Osteoblast (primary cell): ENCODE measurements around the gene A4GALT. TPM values are rescaled to one million over a fixed set of nuclear protein-coding genes. Genes with fewer than 3 reads are reported as not detected.

Experiments used
- DNase-seq: peaks from one replicate; pipeline ENCODE4 v3.0.0; 2011; ENCODE audit warnings: low spot score, mixed read lengths; ENCODE audit not compliant: insufficient read length; ENCODE audit errors: missing footprints
- H2AFZ ChIP-seq: 2 replicates; pipeline ENCODE4 v1.6.0; 2011; ENCODE audit warnings: mild to moderate bottlenecking, low read length
- H3K27ac ChIP-seq: 2 replicates; pipeline ENCODE4 v1.5.1; 2011; ENCODE audit warnings: mild to moderate bottlenecking, low read depth, low read length, moderate library complexity
- H3K27me3 ChIP-seq: 2 replicates; pipeline ENCODE4 v1.6.0; 2012; ENCODE audit warnings: mild to moderate bottlenecking, control low read depth, inconsistent platforms, low read length, moderate library complexity; ENCODE audit not compliant: insufficient read depth
- H3K36me3 ChIP-seq: 2 replicates; pipeline ENCODE4 v1.5.1; 2011; ENCODE audit warnings: mild to moderate bottlenecking, low read length, control low read depth, moderate library complexity; ENCODE audit not compliant: insufficient read depth
- H3K4me1 ChIP-seq: 2 replicates; pipeline ENCODE4 v1.5.1; 2011; ENCODE audit warnings: mild to moderate bottlenecking, low read length, control low read depth, moderate library complexity; ENCODE audit not compliant: insufficient read depth
- H3K4me2 ChIP-seq: 2 replicates; pipeline ENCODE4 v1.6.0; 2011; ENCODE audit warnings: mild to moderate bottlenecking, low read length; ENCODE audit not compliant: insufficient read depth
- H3K4me3 ChIP-seq: fragments of 200-600 bp; sonication (generic); 3 replicates; pipeline ENCODE4 v1.5.1; 2012; ENCODE audit warnings: mild to moderate bottlenecking, low read length, inconsistent platforms; ENCODE audit not compliant: insufficient read depth
- H3K79me2 ChIP-seq: 2 replicates; pipeline ENCODE4 v1.6.0; 2012; ENCODE audit warnings: mild to moderate bottlenecking, low read length, control low read depth, inconsistent platforms; ENCODE audit not compliant: insufficient read depth
- H3K9me3 ChIP-seq: 2 replicates; pipeline ENCODE4 v1.5.1; 2011; ENCODE audit warnings: low read depth, low read length, control low read depth
- H4K20me1 ChIP-seq: 2 replicates; pipeline ENCODE4 v1.6.0; 2012; ENCODE audit warnings: mild to moderate bottlenecking, low read length, control low read depth; ENCODE audit not compliant: insufficient read depth
- CTCF ChIP-seq: IDR thresholded peaks from 2 replicates; pipeline ENCODE4 v1.5.1; 2011; ENCODE audit warnings: mild to moderate bottlenecking, low read depth, low read length, moderate library complexity; ENCODE audit errors: extremely low read depth
- total RNA-seq: library from RNA; depleted of rRNA; stranded (reverse); fragments of >200 nt; gene quantifications from 2 replicates; pipeline ENCODE4 v1.2.3, GENCODE V29; 2012

The A4GALT gene
- total RNA-seq, 1 donor: 19.9 TPM

DNA sequence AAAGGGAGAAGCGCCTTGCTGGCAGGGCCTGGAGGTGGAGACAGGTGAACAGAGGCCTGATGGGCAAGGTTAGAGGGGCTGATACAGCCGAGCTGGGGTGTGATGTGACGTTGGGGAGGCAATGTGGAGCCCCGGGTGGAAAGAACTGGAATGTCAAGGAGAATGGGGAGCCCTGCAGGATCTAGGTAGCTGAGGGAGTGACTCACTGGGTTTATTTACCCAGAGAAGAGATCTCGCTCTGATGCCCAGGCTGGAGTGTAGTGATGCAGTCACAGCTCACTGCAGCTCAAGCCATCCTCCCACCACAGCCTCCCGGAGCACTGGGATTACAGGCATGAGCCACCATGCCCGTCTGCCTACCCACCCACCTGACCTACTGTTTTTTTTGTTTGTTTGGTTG is 69.5 kb downstream of the A4GALT start:
- Histone ChIP-seq H3K4me3 (no peak overlapping the region), H3K79me2 (peaks cover 34% of the 10 kb centered on the region), H3K4me1 (peaks cover 22% of the 10 kb centered on the region), H2AFZ (no peak overlapping the region), H3K36me3 (no peaks in the 10 kb centered on the region), H3K27ac (no peak overlapping the region), H3K4me2 (no peak overlapping the region), H3K9me3 (no peaks in the 10 kb centered on the region), H3K27me3 (no peaks in the 10 kb centered on the region), H4K20me1 (peaks cover 18% of the 10 kb centered on the region)
- peak; percentile 94 for DNase-seq
- no peak for TF ChIP-seq CTCF

DNA sequence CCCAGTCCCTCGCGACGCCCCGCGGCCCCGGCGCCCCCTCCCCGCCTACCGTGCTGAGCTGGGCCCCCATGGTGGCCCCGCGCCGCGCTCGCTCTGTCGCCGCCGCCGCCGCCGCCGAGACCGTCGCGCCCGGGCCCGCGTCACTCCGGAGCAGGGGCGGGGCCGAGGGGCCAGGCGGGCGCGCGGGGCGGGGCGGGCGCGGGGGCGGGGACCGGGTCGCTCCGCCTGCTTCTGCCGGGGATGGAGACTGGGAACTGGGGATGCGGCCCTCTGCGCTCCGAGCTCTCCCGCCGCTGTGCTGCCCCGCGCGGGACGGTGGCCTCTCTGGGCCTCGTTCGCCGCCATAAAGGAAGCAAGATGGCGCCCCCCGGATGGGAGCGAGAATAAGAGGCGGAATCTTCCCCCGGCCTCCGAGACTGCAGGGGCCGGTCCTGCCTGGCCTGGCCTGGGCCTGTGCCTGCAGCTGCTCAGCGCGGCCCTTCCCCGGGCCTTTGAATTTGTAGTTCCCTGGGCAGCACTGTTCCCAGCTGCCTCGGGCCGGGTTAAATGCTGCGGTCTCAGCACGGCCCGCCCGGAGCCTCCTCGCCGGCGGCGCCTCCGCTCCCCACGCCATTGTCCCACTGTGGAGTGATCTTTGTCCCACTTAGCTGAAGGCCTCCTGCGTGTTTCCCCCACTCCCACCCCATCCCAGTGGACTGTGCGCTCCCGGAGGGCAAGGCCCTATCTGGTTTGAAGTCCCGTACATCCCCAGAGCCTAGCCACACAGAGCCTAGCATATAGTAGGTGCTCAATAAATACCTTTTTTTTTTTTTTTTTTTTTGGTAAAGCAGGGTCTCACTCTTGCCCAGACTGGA is 71.2 kb downstream of the A4GALT start, which contains the start of gene CYB5R3:
CYB5R3 (minus strand) TSS at position 147 of the 854 bp plus-strand sequence; CDS start at position 70, 77 bp downstream.
- Histone ChIP-seq H3K79me2 (peaks cover 51% of the 10 kb centered on the region), H3K4me3 (peak within 1 kb of the TSS; percentile 99), H3K4me1 (peaks cover 38% of the 10 kb centered on the region), H3K27me3 (no peaks in the 10 kb centered on the region), H3K4me2 (peak within 1 kb of the TSS; percentile 85), H3K36me3 (no peaks in the 10 kb centered on the region), H2AFZ (peak within 1 kb of the TSS; percentile 90), H3K9me3 (no peaks in the 10 kb centered on the region), H3K27ac (peak within 1 kb of the TSS; percentile 88), H4K20me1 (peaks cover 30% of the 10 kb centered on the region)
- no peak for TF ChIP-seq CTCF
- peak; percentile 100 for DNase-seq

DNA sequence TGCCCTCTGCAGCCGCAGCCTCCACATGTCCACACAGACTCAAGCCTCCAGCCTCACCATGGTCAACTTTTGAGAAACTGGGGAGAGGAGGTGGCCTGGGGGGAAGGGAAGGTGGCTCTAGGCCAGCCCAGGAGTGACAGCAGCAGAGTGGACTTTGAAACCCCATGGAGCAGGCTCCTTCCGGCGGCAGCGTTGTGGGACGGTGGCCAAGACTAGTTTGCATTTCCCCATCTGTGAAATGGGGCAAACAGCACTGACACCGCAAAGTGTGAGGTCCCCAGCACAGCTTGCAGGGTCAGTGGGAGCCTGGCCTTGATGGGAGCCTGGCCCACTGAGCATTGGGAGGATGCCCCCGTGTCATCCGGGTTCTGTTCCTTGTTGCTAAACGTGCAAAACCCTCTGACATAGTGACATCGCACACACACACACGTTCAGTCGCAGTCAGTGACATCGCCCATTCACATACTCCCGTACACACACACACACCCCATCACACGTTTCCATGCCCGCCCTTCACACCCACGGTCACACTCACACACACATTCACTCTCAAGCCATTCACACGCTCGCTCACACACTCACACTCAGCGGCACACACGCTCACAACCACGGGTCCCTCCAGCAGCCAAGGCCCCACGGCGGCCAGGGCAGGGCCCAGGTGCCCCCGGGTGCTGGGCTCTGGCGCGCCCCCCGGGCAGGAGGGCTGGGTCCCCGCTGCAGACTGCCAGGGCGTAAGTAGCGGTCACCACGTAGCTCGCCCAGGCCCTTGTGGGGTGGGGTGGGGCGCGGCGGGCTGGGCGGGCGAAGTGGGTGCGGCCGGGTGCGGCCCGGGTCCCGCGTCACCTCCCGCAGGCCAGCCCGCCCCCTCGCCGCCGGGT is 72.1 kb downstream of the A4GALT start:
- peaks cover 59% of the 10 kb centered on the region for H3K79me2 ChIP-seq
- H3K4me3 ChIP-seq: peak overlapping the region; percentile 99
- H3K27ac ChIP-seq: peak overlapping the region; percentile 88
- H4K20me1 ChIP-seq: peaks cover 39% of the 10 kb centered on the region
- H3K27me3 ChIP-seq: no peaks in the 10 kb centered on the region
- no peaks in the 10 kb centered on the region for H3K9me3 ChIP-seq
- peak; percentile 81 for DNase-seq
- TF ChIP-seq CTCF: no peak
- peak overlapping the region; percentile 85 for H3K4me2 ChIP-seq
- peak overlapping the region; percentile 25 for H2AFZ ChIP-seq
- H3K4me1 ChIP-seq: peaks cover 44% of the 10 kb centered on the region
- no peaks in the 10 kb centered on the region for H3K36me3 ChIP-seq
